ENCODE data around the gene C11orf87.

The C11orf87 gene

GRCh38 chr11:109454857-109455256 lies 32.9 kb downstream of the C11orf87 start:
- no peak for DNase-seq

Data from suppressor macrophage treated with lipopolysaccharide for 4 hours (primary cell).